ENCODE data around the gene C14orf119.
"Not testable (repeated sequence)": the region's sequence is repeated elsewhere in the genome, so short reads cannot be mapped to it uniquely, and the experiment has no call there.

The C14orf119 gene

DNA sequence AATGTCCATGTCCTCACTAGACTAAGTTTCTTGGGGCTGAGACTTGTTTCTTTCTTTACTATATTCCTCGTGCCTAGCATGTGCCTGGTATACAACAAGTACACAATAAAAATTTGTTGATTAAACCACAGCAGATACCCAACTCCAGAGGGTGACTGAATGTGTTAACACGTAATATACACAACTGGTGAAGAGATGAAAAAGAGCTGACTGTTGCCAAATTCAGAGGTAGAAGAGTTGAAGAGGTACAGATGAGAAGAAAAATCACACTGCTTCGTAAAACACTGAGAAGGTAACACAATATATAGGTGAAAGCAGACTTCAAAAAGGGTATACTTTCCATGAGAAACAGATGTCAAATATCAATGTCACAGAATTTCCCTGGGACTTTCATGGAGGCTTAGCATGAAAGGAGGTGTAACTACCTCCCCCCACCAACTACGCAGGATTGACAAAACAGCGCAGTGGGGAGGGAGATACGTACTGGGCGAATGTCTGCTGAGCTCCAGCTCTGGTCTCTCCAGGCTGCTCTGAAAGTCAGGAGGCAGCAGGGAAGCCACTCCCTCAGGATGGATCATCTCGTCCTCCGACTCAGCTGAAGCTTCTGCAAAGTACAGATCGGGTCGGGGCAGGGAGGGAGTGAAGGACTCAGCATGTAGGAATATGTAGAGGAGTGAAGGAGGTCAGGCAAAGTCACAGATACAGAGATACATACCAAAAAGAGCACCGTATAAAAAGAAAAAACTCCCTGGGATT lies 5.6 kb upstream of the C14orf119 start:
- DNase-seq (ENCODE audit: low read depth): no peak

DNA sequence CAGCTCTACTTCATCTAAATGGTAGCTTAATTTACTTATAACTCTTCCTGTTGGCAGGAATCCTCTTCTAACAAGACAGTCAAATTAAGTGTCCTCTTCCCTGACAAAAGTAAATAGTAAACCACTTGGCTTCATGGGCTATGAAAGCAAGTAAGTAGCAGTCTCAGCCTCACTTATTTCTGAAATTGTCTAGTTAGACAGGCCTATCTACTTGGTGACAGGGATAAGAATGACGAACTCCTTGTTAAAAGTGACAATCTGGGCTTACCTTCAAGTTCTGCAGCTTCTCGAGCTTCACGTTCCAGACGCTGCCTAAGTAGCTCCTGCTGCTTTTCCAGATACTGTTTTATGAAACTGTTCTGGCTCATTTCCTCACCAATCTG lies 5.1 kb upstream of the C14orf119 start:
- no peak for DNase-seq (ENCODE audit: low read depth)

DNA sequence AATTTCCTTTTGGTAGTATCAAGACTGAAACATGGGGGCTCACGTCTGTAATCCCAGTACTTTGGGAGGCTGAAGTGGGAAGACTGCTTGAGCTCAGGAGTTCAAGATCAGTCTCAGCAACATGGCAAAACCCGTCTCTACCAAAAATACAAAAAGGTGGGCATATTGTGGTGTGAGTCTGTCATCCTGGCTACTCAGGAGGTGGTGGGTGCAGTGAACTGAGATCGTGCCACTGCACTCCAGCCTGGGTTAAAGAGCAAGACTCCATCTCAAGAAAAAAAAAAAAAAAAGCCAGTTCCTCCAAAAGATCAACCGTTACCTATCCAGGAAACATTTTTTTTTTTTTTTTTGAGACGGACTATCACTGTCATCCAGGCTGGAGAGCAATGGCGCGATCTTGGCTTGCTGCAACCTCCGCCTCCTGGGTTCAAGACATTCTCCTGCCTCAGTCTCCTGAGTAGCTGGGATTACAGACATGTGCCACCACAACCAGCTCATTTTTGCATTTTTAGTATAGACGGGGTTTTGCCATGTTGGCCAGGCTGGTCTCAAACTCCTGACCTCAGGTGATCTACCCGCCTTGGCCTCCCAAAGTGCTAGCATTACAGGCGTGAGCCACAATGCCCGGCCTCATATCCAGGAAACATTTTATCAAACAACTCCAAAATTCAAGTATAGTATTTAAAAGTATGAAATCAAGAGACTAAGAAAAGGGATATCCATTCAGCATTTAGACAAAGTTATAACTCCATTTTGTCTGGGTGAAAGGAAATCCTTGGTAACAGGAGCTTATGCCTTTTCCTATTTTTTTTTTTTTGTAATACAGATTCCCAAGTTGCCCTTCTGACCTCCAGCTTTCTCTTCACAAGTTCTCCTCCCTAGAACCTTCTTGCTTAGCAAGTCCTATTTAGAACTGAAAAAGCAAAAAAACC lies 3.7 kb upstream of the C14orf119 start:
- DNase-seq (ENCODE audit: low read depth): no peak

DNA sequence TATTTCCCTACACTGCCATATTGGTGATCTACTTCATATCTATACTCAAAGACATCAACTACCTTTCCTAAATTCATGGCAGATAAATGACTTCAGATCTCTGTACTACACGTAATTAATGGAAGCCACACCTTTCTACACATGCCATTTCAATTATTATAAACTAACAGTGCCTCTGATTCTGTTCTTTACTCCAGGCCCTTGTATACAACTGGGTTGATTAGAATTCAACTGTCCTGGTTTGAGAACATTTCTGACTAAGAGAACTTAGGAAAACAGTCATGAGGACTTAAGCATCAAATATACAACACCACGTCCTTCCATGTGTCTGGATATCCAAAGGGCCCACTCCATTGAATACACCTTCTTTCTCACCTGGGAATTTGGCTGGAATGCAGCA lies 2.2 kb upstream of the C14orf119 start:
- DNase-seq (ENCODE audit: low read depth): no peak

DNA sequence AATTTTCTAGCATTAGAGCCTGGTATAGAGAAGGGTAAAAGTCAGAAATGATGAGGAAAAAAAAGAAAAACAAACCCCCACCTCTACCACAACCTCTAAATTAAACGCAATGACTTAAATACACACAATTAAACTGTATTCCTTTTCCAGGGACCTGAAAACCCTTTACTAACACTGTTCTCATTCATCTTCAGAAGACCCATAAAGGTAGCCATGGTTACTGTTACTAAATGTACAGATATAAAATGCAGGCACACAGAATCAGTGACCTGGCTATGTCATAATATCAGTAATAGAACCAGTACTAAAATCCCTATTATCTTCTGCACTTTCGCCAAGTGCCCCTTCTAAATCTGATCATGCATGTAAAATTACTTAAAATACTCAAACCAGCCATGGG lies 1.8 kb upstream of the C14orf119 start:
- no peak for DNase-seq (ENCODE audit: low read depth)

DNA sequence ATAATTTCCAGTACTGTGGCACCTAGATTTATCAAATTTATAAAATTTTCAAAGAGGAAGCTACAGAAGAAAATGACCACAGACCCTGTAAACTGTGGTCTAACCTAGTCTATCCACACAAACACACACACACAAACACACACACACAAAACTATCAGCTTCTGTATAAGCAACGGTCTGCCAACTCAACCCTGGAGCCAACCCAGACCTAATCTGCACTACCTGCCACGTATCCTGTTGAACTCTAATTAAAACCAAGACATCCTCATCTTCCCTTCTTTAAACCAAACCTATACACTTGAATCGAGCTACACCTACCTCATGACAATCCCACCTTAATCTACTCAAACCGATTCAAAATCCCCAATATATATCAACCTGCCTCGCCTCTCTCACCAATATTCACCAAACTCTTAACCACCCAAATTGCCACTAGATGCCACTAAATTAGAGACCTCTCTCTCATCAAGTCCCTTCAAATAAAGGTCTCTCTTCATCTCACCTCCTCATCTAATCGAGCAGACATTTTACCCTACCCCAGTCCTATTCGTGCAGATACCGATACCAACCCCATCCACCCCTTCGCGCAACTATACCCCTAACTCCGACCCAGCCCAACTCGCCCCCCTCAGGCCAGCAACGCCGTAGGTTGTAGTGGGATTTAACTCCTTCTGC lies 1.2 kb upstream of the C14orf119 start:
- DNase-seq (ENCODE audit: low read depth): no peak

DNA sequence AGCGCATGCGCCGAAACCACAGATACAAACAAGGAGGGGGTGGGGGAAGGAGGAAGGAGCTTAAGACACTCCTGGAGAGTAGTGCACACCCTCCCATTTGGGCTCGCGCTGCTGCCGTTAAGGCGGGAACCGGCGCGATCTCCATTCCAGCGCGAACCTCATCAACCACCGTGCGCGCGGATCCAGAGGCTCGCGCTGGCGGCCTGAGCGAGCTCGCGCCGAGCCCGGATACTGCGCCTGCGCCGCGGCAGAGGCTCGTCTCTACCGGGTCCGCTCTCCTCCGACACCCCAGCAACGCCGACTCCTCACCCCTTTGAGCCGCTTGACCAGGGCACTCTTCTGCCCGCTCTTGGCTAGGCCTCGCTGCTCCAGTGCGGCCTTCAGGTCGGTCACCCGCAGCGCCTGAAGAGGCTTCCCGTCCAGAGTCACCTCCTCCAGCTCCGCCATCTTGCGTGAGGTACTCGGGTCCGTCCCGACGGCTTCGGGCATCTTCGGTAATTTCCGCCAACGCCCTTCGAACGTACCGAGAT lies 574 bp upstream of the C14orf119 start, which contains the start of gene ACIN1:
TSS of gene ACIN1 (minus strand) at position 471 of the 530 bp plus-strand sequence. CDS start at position 447, 24 bp downstream.
- DNase-seq (ENCODE audit: low read depth): peak; percentile 57

DNA sequence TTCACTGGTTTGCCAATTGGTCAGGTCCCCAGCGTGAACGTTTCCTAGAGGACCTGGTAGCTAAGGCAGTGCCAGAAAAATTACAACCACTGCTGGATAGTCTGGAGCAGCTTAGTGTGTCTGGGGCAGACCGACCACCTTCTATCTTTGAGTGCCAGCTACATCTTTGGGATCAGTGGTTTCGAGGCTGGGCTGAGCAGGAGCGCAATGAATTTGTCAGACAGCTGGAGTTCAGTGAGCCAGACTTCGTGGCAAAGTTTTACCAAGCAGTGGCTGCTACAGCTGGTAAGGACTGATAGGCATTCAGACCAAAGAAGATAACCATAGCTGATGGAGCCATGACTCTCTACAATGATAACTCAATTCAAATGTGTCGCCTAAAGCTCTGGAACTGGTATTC lies 2.5 kb downstream of the C14orf119 start:
- DNase-seq (ENCODE audit: low read depth): no peak

DNA sequence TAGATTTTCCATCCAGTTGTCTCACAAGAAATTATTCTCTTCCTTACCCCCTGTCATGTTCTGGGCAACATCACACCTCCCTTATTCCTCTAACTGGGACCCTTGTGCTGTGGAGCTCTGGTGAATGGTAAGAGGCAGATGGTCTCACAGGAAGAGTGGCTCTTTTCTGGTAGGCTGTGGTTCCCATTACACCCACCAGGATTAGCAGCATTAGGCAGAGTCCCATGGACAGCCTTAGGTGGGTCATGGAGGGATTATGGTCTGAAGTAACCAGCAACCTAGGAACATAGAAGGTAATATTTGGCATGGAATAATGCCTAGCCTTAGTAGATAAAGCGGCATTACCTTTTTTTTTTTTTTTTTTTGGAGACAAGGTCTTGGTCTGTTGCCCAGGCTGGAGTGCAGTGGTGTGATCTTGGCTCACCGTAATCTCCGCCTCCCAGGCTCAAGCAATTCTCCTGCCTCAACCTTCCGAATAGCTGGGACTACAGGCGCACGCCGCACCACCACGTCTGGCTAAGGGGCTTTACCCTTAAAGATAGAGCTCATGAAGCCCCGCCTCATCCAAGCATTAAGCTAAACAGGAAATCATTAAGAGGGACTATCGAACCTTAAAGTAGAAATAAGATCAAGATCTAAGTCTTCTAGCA lies 4.0 kb downstream of the C14orf119 start:
- no peak for DNase-seq (ENCODE audit: low read depth)

DNA sequence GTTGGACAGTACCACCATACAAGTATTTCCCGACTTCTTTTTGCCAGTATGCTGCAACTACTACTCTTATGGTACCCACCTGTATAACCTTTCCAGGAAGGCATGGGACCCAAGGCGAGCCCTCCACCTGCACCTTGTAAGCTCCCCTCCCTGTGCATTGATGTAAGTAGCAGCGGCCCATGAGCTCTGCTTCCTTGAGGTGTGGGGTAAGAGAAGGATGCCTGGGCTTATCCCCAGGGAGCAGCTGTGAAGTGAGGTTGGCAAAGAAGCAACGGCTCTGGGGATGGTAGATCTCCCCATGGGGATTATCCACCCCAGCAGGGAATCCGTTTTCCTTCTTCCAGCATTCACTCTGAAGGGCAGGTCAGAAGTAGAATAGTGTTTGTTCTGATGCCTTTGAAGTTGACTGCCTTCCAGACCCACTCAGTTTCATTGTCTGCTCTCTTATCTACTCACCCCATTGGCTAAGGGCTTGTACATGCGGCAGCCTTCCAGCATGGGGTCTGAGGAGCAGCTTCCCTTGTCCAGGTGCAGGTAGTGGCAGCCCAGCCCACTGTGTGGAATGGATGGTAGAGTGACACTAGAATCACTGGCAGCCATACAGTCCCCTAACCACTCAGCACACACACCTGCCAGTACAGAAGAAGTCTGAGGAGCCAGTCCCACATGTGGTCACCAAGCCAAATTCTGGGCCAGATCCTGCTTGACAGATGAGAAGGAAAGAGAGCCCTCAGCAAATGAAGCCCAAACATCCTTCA lies 6.1 kb downstream of the C14orf119 start:
- DNase-seq (ENCODE audit: low read depth): no peak

DNA sequence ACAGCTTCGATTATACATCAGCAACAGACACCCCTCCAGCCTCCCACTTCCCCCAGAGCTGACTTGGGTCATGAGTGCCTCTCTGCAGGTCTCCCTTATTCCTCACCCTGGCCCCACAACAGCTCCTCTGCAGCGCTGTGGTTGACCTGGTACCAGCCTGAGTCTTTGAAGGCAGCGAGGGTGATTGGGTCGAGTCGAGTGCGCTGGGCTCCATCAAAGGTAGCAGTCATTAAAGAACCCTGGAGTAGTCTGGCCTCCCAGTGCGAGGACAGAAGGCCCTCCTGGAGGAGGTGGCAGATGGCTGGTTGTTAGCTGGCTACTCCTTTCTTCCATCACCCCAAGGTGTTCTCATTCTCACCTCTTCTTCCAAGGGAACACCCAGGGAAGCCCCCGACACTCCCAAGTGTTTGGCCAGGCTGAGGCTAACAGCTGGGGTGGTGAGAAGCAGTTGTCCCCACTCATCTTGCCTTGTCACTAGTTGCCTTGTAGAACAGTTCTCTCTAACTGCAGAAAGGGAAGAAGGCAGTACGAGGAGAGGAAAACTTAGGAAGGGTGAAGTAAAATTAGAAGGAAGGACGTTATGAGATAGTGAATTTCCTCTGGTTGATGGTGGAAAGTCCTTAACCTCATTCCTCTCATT lies 6.8 kb downstream of the C14orf119 start:
- DNase-seq (ENCODE audit: low read depth): no peak

DNA sequence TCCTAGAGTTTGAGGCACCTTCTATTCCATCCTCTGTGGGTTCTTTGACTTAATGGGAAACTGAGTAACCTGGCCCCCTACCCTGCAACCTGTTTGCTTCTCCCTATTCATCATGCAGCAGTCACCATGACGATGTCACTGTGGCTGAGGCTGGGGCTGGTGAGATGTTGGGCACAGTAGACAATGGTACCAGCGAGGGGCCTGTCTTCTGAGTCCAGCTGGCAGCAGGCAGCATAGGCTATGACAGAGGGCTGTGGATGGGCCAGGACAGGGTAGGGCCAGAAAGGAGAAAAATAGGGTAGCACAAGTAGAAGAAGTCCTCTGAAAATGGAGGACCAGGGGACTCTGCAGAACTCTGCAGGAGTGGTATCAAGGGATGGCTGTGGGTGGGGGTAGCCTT lies 7.5 kb downstream of the C14orf119 start:
- no peak for DNase-seq (ENCODE audit: low read depth)

DNA sequence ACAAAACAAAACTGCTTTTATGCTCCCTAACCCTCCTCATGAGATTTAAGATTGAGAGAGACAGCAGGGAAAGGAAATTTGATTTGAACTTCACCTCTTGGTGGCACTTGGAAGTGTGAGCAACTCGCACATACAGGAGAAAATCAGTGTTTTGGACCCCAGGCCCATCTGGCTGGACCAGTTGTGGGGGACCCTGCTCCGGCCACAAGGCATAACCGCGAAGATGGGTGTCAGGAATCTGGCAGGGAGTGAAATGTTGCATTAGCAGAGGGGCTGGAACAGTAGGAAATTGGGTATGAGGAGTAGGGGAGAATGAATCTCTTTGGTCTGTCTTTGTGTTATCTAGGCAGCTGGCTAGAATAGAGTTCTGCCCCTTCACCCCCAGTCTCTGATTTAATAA lies 8.3 kb downstream of the C14orf119 start:
- no peak for DNase-seq (ENCODE audit: low read depth)

DNA sequence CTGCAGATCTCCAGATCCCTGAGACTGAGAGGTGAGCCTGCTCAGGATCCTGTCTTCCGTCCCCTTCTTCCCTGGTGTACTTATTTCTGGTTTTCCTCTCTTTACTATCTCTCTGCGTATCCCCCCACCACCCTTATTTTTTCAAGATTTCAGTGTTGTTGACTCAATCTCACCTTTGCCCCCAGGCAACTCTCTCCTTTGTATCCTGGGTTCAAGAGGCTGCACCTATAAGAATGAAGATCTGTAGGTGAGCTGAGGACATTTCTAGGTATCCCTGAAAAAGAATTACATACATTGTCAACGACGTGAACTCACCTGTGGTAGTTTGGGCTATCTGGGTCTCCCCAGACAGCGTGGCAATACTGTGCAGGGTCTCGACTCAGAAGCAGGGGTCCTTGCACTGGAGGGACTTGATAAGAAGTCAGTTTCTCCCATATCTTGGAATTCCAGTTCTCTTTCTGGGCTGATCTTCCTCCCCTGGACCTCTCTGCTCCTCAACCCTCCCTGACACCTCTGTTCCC lies 8.8 kb downstream of the C14orf119 start:
- no peak for DNase-seq (ENCODE audit: low read depth)

DNA sequence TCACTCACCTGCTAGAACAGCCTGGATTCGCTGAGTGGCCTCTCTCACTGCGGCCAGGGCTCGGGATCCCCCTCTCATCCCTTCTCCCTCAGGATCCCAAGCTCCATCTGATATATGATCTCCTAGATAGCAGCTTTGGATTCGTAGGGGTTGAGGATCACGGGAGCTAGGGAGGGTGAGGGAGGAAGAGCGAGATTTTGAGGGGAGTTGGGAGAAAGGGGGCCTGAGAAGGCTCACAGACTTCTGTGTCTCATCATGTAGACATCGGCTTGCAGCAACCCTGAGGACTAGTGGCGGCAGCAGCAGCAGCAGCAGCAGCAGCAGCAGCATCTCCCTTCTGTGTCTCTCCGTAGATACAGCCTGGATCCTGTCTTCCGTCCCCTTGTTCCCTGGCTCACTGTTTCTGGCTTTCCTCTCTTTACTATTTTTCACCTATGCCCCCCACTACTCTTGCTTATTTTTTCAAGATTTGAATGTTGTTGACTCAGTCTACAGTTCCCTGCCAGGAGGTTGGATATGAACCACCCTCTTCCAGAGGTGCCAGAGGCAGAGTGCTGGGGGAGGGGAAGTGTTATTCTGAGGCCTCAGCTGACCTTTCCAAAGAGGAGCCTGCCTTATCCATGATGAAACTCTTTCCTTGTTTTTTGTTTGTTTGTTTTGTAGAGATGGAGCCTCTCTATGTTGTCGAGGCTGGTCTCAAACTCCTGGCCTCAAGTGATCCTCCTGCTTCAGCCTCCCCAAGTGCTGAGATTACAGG lies 9.5 kb downstream of the C14orf119 start, which contains the start of gene CIROP:
TSS of gene CIROP (minus strand) at position 399 of the 757 bp plus-strand sequence. CDS start at position 330, 69 bp downstream.
- no peak for DNase-seq (ENCODE audit: low read depth)

DNA sequence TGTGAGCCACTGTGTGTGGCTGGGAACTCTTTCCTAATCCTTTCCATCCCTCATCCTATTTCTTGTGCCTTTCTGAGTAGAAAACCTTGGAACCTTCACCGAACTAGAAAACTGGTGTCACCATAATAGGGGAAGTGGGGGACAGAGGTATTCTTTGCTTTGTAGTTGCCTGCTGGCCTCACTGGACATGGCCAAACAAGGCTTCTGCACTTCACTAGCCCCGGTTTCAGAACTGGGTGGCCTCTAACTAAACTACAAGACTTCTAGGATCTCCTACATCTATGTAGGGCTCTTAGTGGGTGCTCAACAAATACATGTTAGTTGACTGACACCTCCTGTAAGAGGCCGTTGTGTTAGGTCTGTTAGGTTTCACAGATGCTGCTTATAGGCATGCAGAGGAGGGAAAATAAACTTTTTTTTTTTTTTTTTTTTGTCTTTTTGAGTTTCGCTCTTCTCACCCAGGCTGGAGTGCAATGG lies 10.1 kb downstream of the C14orf119 start:
- DNase-seq (ENCODE audit: low read depth): no peak

DNA sequence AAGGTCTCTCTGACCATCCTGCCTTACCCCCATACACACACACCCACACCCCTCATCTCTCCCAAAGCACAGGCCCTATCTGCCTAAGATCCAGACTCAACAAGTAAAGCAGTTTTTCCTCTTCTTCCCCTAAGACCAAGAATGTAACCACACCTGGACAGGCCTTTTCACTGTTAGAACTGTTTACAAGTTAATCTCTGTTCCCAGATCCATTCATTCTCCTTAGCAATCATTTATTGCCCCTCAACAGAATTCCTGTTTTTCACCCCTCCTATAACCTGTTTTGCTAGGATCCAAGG lies 11.4 kb downstream of the C14orf119 start:
- no peak for DNase-seq (ENCODE audit: low read depth)

DNA sequence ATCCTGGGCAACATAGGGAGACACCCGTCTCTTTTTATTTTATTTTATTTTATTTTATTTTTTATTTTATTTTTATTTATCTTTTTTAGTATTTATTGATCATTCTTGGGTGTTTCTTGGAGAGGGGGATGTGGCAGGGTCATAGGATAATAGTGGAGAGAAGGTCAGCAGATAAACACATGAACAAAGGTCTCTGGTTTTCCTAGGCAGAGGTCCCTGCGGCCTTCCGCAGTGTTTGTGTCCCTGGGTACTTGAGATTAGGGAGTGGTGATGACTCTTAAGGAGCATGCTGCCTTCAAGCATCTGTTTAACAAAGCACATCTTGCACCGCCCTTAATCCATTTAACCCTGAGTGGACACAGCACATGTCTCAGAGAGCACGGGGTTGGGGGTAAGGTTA lies 12.3 kb downstream of the C14orf119 start:
- not testable (repeated sequence) for DNase-seq (ENCODE audit: low read depth)

DNA sequence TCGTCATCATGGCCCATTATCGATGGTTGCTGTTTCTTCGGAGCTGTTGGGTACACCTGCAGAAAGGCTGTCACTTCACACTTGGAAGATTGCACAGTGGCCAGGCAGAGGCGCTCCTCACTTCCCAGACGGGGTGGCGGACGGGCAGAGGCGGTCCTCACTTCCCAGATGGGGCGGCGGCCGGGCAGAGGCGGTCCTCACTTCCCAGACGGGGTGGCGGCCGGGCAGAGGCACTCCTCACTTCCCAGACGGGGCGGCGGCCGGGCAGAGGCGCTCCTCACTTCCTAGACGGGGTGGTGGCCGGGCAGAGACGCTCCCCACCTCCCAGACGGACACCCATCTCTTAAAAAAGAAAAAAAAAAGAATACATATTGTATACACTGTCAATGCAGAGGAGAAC lies 12.9 kb downstream of the C14orf119 start:
- not testable (repeated sequence) for DNase-seq (ENCODE audit: low read depth)

All from T-helper 22 cell (primary cell).